ENCODE data around the gene FAM118A.

DNA sequence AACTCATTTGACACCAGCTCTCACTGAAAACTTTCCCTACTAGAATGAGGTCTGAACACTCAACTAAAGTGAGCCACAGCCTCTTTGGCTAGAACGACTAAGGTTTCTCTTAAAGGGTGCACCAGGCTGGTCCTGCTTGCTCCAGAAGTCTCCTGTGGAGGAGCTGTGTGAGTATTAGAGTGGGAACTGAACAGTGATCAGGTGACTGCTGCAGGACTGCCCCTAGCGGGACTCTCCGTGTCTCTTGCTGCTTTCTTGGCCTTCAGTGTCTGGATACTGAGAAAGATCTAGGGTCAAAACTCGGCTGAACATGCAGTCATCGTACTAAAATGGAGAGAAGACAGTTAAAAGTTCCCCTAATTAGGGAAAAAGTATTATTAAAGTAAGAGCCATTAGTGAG is 34.6 kb downstream of the FAM118A start:
- TF ChIP-seq, protein P1, sequence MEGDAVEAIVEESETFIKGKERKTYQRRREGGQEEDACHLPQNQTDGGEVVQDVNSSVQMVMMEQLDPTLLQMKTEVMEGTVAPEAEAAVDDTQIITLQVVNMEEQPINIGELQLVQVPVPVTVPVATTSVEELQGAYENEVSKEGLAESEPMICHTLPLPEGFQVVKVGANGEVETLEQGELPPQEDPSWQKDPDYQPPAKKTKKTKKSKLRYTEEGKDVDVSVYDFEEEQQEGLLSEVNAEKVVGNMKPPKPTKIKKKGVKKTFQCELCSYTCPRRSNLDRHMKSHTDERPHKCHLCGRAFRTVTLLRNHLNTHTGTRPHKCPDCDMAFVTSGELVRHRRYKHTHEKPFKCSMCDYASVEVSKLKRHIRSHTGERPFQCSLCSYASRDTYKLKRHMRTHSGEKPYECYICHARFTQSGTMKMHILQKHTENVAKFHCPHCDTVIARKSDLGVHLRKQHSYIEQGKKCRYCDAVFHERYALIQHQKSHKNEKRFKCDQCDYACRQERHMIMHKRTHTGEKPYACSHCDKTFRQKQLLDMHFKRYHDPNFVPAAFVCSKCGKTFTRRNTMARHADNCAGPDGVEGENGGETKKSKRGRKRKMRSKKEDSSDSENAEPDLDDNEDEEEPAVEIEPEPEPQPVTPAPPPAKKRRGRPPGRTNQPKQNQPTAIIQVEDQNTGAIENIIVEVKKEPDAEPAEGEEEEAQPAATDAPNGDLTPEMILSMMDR (IDR thresholded peaks at IDR 0.05): peak; percentile 39
- no peak for TF ChIP-seq ZFX (IDR thresholded peaks at IDR 0.05; ENCODE audit: borderline replicate concordance)
